Measurements from ENCODE around the gene TUBA4A. TPM values are rescaled to one million over a fixed set of nuclear protein-coding genes. Genes with fewer than 3 reads are reported as not detected.

TUBA4A gene
- total RNA-seq, 2 donors from 2014 or later, result 43.5 to 51.2 TPM

DNA sequence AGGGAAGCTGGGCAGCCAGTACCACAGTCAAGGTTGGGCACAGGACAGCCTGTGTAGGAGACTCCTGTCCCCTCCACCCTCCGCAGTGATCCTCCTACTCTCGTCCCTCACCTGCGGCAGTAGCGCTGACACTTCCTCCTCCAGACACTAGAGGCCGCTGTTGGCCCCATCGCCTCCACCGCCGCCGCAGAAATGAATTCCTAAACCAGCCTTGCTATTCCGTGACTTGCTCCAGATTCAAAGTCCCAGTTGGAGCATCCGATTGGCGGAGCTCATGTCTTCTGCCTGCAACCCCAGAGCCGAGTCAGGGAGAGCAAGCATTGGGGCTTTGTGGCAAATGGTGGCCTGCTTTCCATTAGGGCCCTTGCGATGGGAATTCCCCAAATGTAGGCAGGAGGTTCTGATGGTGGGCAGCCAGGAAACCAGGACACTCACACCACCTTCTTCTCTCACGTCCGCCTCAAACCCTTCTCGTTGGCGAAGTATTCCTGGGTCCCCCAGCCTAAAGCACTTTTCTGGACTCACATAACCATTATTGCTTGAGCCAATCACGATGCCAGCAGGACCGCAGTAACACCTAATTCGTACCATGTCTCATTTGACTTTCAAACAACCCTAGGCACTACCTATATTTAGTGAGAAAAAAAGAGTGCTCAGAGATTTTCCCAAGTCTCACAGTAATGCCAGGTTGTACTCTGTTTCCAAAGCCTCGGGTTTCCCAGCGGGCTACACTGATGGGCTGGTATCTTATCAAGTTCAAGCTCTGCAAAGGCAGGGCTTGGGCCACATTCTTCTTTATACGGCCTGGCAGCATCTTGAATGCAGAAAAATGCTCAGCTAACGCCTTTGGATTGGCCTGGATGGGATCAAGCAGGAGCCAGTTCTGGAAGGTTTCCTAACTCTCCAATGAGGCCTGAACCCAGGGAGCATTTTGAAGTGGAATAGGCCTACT is 24.3 kb upstream of the TUBA4A start:
- peak; percentile 70 for DNase-seq (ENCODE audit: low spot score)
- Histone ChIP-seq H3K4me1 (replicated peaks) (peaks cover 13% of the 10 kb centered on the region), H3K4me3 (no peak overlapping the region), H3K27me3 (replicated peaks; ENCODE audit: insufficient read depth) (no peaks in the 10 kb centered on the region), H3K9me3 (no peaks in the 10 kb centered on the region), H3K27ac (peak overlapping the region; percentile 94 to 98), H3K36me3 (peaks cover 0 to 8% of the 10 kb centered on the region in 2 donors)
- TF ChIP-seq POLR2AphosphoS5 (IDR thresholded peaks at IDR 0.05), result peak; percentile 81
- TF ChIP-seq, protein P1, sequence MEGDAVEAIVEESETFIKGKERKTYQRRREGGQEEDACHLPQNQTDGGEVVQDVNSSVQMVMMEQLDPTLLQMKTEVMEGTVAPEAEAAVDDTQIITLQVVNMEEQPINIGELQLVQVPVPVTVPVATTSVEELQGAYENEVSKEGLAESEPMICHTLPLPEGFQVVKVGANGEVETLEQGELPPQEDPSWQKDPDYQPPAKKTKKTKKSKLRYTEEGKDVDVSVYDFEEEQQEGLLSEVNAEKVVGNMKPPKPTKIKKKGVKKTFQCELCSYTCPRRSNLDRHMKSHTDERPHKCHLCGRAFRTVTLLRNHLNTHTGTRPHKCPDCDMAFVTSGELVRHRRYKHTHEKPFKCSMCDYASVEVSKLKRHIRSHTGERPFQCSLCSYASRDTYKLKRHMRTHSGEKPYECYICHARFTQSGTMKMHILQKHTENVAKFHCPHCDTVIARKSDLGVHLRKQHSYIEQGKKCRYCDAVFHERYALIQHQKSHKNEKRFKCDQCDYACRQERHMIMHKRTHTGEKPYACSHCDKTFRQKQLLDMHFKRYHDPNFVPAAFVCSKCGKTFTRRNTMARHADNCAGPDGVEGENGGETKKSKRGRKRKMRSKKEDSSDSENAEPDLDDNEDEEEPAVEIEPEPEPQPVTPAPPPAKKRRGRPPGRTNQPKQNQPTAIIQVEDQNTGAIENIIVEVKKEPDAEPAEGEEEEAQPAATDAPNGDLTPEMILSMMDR (IDR thresholded peaks at IDR 0.05), result peak; percentile 93 to 98 (median 95)
- TF ChIP-seq POLR2A (IDR thresholded peaks at IDR 0.05), result no peak
- intact Hi-C loops (cut with DNase I), result loop anchor here (2.0 kb wide), 1 partner anchor 17 kb away; no protein-coding TSS in a partner anchor
- WGBS, result 29% methylated on average over 25 of the region's 25 CpGs

DNA sequence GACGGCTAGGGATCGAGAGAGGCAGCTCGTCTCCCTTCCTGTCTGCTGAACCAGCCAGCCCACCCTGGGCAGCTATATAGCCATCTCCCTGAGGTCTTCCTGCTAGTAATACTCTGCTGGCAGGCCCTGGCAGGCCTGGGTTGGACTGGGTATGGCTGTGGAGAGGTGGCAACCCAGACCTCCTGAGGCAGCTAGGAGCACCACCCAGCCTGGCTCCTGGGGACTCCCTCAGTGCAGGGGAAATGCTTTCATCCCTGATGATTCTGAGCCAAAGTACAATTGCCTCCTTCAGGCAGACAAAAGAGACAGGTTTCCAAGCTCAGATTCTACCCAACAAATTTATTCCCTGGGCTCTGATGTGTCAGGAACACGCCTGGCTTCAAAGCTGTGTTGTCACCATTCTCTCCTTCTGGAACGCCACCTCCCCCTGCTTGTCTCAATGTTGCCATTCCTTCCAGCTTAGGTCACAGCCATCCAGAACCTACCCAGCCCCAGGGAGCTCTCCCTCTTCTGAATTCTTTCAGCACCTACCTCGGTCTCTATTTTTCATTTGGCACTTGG is 20.7 kb upstream of the TUBA4A start:
- WGBS, result 14% methylated on average over 6 of the region's 6 CpGs
- intact Hi-C loops (cut with DNase I), result no loop called here

DNA sequence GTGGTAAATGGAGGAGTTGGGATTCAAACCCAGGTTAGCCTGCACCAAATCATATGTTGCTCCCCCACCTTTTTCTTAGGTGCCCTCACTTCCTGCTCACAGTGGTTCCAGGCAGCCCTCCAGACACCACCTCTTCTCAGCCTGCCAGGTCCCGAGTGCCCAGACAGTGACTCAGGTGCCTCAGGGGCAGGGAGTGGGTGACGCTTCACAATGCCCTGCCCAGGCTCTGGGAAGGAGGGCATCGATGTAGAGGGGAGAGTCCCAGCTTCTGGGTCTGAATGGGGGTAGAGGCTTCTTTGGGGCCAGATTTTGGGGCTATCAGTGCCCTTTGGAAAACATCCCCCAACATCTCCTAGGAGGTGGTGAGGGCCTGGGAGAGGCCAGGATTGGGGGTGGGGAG is 20.2 kb upstream of the TUBA4A start:
- peak; percentile 36 for DNase-seq (ENCODE audit: low spot score)
- H3K4me1 ChIP-seq (replicated peaks), result peaks cover 6% of the 10 kb centered on the region
- WGBS, result 49% methylated on average over 3 of the region's 3 CpGs
- H3K27me3 ChIP-seq (replicated peaks; ENCODE audit: insufficient read depth), result no peaks in the 10 kb centered on the region
- intact Hi-C loops (cut with DNase I), result no loop called here
- H3K9me3 ChIP-seq, result no peaks in the 10 kb centered on the region
- no peaks in the 10 kb centered on the region for H3K36me3 ChIP-seq
- H3K27ac ChIP-seq, result peak overlapping the region; percentile 7 to 11
- no peak overlapping the region for H3K4me3 ChIP-seq
- TF ChIP-seq, protein P1 (IDR thresholded peaks at IDR 0.05), result no peak
- TF ChIP-seq POLR2AphosphoS5 (IDR thresholded peaks at IDR 0.05) (no peak), POLR2A (IDR thresholded peaks at IDR 0.05) (no peak)

More for the DNA sequence above, 20.7 kb upstream of the TUBA4A start:
- peak; percentile 39 for DNase-seq (ENCODE audit: low spot score)
- peaks cover 6% of the 10 kb centered on the region for H3K4me1 ChIP-seq (replicated peaks)
- TF ChIP-seq, protein P1 (IDR thresholded peaks at IDR 0.05), result no peak
- no peak for TF ChIP-seq POLR2AphosphoS5 (IDR thresholded peaks at IDR 0.05)
- no peak for TF ChIP-seq POLR2A (IDR thresholded peaks at IDR 0.05)
- no peaks in the 10 kb centered on the region for H3K9me3 ChIP-seq
- no peak overlapping the region for H3K4me3 ChIP-seq
- peak overlapping the region; percentile 7 to 11 for H3K27ac ChIP-seq
- H3K27me3 ChIP-seq (replicated peaks; ENCODE audit: insufficient read depth), result no peaks in the 10 kb centered on the region
- no peaks in the 10 kb centered on the region for H3K36me3 ChIP-seq

DNA sequence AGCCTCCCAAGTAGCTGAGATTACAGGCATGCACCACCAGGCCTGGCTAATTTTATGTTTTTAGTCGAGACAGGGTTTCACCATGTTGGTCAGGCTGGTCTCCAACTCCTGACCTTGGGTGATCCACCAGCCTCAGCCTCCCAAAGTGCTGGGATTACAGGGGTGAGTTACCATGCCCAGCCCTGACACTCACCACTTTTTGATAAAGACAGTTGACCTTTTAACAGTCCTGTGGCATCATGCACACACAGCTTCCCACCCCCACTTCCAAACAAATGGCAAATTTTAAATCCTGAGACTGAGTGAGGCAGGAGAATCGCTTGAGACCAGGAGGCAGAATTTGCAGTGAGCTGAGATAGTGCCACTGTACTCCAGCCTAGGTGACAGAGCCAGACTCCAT is 19.3 kb upstream of the TUBA4A start:
- Histone ChIP-seq H3K27me3 (replicated peaks; ENCODE audit: insufficient read depth) (no peaks in the 10 kb centered on the region), H3K4me1 (replicated peaks) (no peaks in the 10 kb centered on the region), H3K4me3 (no peak overlapping the region), H3K27ac (no peak overlapping the region), H3K36me3 (no peaks in the 10 kb centered on the region), H3K9me3 (no peaks in the 10 kb centered on the region)
- intact Hi-C loops (cut with DNase I), result no loop called here
- DNase-seq (ENCODE audit: low spot score), result no peak
- WGBS, result 78% methylated on average over 2 of the region's 2 CpGs
- TF ChIP-seq POLR2AphosphoS5 (IDR thresholded peaks at IDR 0.05) (no peak), POLR2A (IDR thresholded peaks at IDR 0.05) (no peak)

DNA sequence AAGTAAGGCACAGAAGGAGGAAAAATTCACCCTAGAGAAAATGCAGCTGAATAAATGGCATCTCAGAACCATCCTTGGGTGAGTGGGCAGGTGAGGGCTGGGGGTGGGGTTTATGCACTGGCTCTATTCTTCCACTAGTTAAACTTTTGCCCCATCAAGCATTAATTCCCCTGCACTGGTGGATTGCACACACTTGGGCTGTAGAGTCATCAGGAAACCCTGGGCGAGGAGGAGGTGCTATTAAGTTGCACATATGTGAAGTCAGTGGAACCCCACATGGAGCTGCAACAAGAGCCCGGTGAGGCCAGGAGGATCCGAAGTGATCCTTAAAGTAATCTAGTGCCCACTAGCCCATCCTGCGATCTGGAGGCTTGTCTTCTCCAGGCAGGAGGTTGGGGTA is 18.6 kb upstream of the TUBA4A start:
- Histone ChIP-seq H3K4me3 (no peak overlapping the region), H3K9me3 (no peaks in the 10 kb centered on the region), H3K27ac (no peak overlapping the region), H3K36me3 (no peaks in the 10 kb centered on the region), H3K27me3 (replicated peaks; ENCODE audit: insufficient read depth) (no peaks in the 10 kb centered on the region), H3K4me1 (replicated peaks) (no peaks in the 10 kb centered on the region)
- no peak for TF ChIP-seq POLR2AphosphoS5 (IDR thresholded peaks at IDR 0.05)
- TF ChIP-seq, protein P1 (IDR thresholded peaks at IDR 0.05), result no peak
- no peak for TF ChIP-seq POLR2A (IDR thresholded peaks at IDR 0.05)
- intact Hi-C loops (cut with DNase I), result no loop called here
- no peak for DNase-seq (ENCODE audit: low spot score)
- 93% methylated on average over 4 of the region's 4 CpGs for WGBS
